Measurements from ENCODE around the gene TENM4.

TENM4 gene

GRCh38 chr11:78646564-78647185, 794.2 kb downstream of the TENM4 start:
- H3K4me1 ChIP-seq (ENCODE audit: control insufficient read depth, insufficient read depth, low read length) = no peaks in the 10 kb centered on the region
- H3K4me3 ChIP-seq (ENCODE audit: low read depth, low read length) = no peak overlapping the region
- H3K36me3 ChIP-seq (ENCODE audit: control insufficient read depth in 2 of 2, insufficient read depth in 1 of 2, low read length in 2 of 2) = no peaks in the 10 kb centered on the region
- H3K27ac ChIP-seq (ENCODE audit: extremely low read depth, low read depth, low read length) = no peak overlapping the region
- no peaks in the 10 kb centered on the region for H3K9me3 ChIP-seq (ENCODE audit: control insufficient read depth, insufficient read depth, low read depth, low read length)
- POLR2A ChIA-PET = interaction anchor here (1.1 to 1.3 kb wide), 2 partner anchors 69 to 1309 kb away, joined by 3 read pairs; no protein-coding TSS in a partner anchor
- TF ChIP-seq ZNF654 (tag by site-specific recombination; IDR thresholded peaks at IDR 0.05; ENCODE audit: low read depth) (peak; percentile 65), CTCF (tag by site-specific recombination; IDR thresholded peaks at IDR 0.05) (peak; percentile 63; the same call in 1 of the 2 replicates), PRDM10 (tag by site-specific recombination; IDR thresholded peaks at IDR 0.05) (no peak), TCF7L2 (IDR thresholded peaks at IDR 0.05; ENCODE audit: borderline replicate concordance, low read depth, low read length) (no peak), GLI2 (tag by site-specific recombination; IDR thresholded peaks at IDR 0.05; ENCODE audit: borderline replicate concordance, low read depth) (no peak), ZEB2 (tag by site-specific recombination; IDR thresholded peaks at IDR 0.05) (peak; percentile 67; the same call in 1 of the 2 replicates), ZNF155 (tag by site-specific recombination; IDR thresholded peaks at IDR 0.05) (no peak), ZNF2 (tag by site-specific recombination; IDR thresholded peaks at IDR 0.05) (peak; percentile 78), ZNF23 (tag by site-specific recombination; IDR thresholded peaks at IDR 0.05; ENCODE audit: borderline replicate concordance) (no peak), PRDM1 (tag by site-specific recombination; IDR thresholded peaks at IDR 0.05) (peak; percentile 75), REST (tag by site-specific recombination; IDR thresholded peaks at IDR 0.05) (no peak), ZNF24 (tag by site-specific recombination; IDR thresholded peaks at IDR 0.05) (no peak), TRIM28 (IDR thresholded peaks at IDR 0.05; ENCODE audit: borderline replicate concordance, low read length) (no peak), ZNF362 (tag by site-specific recombination; IDR thresholded peaks at IDR 0.05) (no peak), ZNF660 (tag by site-specific recombination; IDR thresholded peaks at IDR 0.05) (0 out of 2 replicates have a peak, but pooled peaks have one; percentile 23), ZFP37 (tag by site-specific recombination; IDR thresholded peaks at IDR 0.05) (0 out of 2 replicates have a peak, but pooled peaks have one; percentile 33)
- CTCF ChIA-PET = interaction anchor here (0.6 to 7.0 kb wide), 49 partner anchors 8 to 846 kb away, joined by 3 to 108 read pairs (median 4); no protein-coding TSS in a partner anchor
